GM18499 (cell line): ENCODE measurements around the gene SPDYE17.
"Not testable (repeated sequence)": the region's sequence is repeated elsewhere in the genome, so short reads cannot be mapped to it uniquely, and the experiment has no call there.

Source experiments
- ATAC-seq: cut with Tn5 transposase; IDR thresholded peaks from one replicate; pipeline ENCODE4 v1.9.1; 2021; ENCODE audit warnings: moderate number of reproducible peaks; ENCODE audit not compliant: insufficient read depth, unreplicated experiment

The SPDYE17 gene

DNA sequence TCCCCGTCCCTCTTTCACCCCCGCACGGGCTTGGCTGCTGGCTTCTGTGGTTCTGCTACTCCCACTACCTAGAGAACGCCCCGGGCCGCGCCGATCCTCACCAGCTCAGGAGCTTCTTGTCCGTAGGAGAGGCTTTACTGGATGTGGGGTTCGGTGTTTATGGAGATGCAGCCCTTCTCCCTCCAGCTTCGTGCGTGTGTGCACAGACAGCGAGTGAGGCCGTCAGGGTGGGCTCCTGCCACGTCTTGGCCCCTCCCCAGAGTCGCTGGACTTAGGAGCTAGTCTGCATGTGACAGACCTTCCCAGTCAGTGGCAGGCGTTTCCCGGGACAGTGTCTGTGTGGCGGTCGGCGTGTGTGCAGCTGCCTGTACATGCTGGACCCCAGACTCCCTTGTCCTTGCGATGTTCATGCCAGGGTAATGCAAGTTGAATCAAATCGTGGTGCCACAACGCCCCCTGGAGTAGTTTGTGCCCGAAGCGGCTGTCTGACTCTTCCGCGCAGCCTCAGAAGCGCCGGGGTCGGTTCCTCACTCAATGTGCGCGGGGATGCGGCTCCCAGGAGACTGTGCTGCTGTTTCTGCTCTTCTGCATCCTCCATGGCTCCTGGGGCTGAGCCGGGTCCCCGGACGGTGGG, 32.6 kb downstream of the SPDYE17 start:
- ATAC-seq = not testable (repeated sequence)

DNA sequence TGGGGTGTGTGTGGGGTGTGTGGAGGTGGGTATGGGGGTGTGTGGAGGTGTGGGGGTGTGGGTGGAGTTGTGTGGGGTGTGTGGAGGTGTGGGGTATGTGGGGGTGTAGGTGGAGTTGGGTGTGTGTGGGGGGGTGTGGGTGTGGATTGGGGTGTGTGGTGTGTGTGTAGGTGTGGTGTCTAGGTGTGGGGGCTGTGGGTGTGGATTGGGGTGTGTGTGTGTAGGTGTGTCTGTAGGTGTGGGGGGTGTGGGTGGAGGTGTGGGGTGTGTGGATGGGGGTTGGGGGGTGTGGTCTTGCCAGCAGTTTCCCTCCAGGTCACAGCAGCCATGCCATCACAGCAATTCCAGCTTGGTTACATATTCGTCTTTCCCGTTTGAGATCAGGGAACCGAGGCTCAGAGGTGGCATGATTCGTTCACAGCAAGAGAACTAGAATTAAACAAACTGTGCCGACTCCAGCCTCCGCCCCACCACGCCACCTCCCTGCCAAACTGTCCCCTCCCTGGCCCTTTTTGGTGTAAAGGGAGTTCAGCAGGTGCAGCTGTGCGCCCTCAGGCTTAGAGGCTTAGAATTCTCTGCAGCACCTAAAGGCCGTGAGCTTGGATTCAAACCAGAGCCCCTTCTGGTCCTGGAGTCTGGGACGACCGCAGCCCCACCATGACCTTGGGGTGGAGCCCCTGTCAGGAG, 33.3 kb downstream of the SPDYE17 start:
- not testable (repeated sequence) for ATAC-seq

DNA sequence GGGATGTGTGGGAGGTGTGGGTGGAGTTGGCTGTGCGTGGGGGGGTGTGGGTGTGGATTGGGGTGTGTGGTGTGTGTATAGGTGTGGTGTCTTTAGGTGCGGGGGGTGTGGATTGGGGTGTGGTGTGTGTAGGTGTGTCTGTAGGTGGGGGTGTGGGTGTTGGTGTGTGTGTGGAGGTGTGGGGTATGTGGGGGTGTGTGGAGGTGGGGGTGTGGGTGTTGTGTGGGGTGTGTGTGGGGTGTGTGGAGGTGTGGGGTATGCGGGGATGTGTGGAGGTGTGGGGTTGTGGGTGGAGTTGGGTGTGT, 33.9 kb downstream of the SPDYE17 start:
- ATAC-seq = no peak

DNA sequence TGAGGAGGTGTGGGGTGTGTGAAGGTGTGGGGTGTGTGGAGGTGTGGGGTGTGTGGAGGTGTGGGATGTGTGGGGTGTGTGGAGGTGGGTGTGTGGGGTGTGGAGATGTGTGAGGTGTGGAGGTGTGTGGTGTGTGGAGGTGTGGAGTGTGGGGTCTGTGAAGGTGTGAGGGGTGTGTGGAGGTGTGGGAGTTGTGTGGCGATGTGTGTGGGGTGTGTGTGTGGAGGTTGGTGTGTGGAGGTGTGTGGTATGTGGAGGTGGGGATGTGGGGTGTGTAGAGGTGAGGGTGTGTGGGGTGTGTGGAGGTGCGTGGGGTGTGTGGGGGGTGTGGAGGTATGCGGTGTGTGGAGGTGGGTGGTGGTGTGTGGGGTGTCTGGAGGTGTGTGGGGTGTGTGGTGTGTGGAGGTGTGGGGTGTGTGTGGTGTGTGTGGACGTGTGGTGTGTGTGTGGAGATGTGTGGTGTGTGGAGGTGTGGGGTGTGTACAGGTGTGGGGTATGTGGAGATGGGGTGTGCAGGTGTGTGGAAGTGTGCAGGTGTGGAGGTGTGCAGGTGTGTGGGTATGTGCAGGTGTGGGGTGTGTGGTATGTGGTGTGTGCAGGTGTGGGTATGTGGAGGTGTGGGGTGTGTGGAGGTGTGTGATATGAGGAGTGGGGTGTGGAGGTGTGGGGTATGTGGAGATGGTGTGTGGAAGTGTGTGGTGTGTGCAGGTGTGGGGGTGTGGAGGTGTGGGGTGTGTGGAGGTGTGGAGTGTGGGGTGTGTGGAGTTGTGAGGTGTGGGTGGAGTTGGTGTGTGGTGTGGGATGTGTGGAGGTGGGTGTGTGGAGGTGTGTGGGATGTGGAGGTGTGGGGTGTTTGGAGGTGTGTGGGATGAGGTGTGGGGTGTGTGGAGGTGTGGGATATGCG, 34.5 kb downstream of the SPDYE17 start:
- ATAC-seq = no peak

DNA sequence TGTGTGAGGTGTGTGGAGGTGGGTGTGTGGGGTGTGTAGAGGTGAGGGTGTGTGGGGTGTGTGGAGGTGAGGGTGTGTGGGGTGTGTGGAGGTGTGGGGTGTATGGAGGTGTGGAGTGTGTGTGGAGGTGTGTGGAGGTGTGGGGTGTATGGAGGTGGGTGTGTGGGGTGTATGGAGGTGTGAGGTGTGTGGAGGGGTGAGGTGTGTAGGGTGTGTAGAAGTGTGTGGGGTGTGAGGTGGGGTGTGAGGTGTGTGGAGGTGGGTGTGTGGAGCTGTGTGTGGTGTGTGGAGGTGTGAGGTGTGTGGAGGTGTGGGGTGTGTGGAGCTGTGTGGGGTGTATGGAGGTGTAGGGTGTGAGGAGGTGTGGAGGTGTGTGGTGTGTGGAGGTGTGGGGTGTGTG, 35.2 kb downstream of the SPDYE17 start:
- ATAC-seq = not testable (repeated sequence)

DNA sequence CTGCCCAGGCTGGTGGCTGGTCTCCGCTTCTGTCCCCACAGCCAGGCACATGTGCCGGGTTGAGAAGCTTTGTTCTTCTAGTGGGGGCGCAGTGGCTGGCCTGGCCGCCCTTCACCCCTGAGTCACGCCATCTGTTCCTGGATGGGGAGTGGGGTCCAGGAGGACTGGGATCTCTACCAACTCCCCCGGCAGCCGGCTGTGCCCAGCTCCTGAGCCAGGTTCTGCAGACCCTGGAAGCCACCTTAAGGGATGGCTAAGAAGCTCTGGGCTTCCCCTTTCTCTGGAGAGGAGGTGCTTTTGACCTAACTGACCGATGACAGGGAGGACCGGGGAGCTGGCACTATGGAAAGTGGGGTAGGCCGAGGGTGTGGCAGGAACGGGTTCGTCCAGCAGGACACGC, 37.9 kb downstream of the SPDYE17 start:
- not testable (repeated sequence) for ATAC-seq

DNA sequence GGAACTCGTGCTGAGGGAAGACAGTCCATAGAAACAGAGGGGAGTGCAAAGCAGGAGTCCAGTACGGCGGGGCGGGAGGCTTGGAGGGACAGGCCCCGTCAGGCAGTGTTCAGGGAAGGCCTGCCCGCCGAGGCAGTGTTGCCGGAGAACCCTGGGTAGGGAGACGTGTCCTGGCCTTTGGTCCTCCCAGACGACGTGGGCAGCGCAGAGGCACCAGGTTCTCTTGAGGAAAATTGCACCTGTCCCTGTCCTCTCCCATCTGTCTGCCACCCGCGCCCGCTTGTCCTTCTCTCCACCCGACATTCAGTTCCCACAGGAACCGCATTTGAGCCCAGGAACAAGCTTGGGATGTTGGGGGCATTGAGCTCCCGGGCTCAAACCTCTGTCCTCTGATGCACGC, 38.3 kb downstream of the SPDYE17 start:
- not testable (repeated sequence) for ATAC-seq

DNA sequence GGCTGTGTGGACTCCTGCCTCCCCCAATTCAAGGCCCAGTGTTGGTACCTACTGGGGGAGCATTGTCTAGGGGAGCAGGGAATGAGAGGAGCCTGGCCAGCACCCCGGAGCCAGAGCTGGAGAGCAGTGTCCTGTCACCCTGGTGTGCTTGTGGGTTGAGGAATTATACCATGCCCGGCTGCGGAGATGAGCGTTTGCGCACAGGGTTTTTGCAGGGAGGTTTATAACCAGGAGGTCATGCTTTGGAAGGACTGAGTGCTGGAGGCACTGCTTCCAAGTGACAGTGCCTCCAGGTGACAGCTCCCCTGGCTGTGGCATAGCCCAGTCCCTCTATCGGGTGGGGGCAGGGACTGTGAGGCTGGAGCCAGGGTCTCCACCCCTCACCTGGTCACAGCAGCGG, 39.3 kb downstream of the SPDYE17 start:
- not testable (repeated sequence) for ATAC-seq

DNA sequence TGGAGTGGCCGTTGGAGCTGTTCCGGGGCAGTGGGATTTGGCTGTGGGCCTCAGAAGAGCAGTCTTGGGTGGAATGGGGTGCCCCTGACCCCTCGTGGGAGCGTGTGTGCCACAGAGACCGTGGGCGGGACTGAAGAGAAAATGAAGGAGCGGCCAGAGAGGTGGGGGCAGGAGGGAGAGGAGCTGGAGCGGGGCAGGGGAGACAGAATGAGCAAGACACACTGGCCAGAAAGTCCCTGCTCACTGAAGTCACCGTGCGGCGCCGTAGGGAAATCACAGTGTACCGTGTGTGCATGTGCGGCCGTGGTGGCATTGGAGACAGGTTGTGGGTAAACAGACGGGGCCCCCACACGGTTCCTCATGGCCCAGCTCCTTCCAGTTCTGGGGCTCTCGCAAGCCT, 40.0 kb downstream of the SPDYE17 start:
- not testable (repeated sequence) for ATAC-seq

DNA sequence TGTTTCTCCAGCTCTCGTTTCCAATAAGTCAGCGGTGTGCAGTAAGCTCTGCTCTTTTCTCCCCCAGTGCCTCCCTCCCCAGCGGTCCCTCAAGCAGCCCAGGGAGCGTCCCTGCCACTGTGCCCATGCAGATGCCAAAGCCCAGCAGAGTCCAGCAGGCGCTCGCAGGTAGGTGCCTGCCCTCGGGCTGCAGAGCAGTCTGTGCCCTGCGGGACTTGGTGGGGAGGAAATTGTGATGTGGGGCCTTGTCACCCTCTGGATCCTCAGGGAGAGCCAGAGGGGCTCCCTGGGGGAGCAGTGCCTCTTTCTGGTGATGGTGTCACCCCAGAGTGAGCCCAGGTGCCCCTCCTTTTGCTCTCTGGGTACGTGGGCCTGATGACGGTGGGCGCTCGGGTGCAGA, 42.0 kb downstream of the SPDYE17 start:
- ATAC-seq = not testable (repeated sequence)

DNA sequence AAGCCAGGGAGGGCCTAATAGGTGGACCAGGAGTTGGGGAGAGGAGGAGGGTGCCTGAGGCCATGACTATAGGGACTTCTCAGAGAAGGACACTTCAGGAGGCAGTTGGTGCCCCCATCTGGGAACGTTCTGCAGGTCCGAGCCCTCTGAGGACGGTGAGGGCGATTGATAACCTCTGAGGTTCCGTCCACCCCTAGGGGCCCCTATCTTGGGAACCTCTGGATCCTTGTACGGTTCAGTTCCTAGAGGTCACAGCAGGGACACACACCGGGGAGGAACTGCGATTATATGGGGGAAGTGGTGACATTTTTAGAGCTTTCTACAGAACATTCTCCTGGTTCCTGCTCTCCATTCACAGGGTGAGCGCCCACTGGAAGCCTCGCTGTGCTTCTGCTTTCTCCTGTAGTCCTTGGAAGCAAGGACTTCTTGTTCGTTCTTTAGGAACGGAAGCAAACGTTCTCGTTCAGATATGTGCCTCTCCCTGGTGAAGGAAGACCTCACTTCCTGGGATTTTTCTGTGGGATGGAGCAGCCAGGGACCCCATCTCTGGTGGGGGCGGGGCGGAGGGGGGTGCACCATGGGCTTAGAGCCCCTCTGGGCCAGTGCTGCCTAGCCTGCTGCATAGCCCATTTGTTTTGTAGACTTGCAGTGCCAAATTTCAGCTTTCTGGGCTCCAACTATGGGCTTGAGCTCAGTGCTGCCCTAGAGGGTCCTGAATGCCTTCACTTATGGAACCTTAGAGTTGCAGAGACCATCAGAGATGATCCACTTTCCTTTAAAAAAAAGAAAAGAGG, 46.0 kb downstream of the SPDYE17 start:
- not testable (repeated sequence) for ATAC-seq

DNA sequence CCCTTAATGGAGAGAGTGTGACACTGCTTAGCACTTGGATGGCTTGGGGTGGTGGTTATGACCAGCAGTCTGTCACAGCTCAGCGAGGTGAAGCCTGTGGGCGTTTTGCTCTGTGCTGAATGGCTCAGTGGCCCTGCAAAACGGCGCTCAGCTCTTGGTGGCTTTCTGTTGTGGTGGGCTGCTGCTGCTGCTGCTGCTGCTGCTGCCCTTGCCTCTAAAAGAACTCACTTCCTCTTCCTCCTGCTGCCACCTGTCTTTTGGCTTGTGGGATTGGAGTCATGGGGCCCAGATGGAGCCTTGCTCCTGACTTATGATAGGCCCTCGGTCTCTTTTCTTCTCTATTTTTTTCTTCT, 47.4 kb downstream of the SPDYE17 start:
- peak; percentile 96 for ATAC-seq

DNA sequence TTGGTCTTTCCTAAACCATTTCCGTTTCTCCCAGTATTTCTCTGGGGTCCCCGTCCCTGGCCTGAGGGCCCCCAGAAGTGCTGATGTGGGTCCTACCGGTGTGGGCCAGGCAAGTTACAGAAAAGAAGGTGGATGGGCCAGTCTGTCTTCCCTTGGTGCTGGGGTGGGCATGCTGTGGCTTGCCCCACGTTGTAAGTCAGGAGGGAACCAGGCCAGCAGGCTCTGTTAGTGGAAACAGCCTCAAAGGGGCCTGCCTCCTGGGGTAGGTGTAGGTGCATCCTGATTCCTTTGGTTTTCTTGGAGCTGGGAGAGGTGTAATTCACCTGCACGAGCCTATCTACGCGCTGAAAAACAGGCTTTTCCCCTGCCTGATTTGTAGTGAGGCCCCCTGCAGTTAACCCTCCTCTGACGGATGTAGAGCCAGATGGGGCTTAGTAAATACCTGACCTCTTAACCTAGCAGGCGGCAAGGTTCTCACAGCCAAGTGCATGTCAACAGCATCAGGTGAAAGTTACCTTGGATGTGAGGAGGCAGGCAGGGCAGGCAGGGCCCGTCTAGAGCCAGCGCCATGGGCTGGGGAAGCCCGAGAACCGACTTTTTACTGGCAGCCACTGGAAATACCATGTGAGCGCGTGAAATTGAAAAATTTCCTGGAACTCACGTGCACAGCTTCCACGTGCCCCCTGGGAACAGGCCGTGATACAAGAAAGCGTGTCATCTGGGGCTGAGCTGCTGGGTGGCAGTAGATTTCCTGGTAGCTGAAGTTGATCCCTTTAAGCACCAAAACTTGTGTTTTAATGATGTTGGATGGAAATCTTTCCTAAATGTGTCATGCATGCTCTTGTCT, 48.0 kb downstream of the SPDYE17 start:
- peak; percentile 3 for ATAC-seq

DNA sequence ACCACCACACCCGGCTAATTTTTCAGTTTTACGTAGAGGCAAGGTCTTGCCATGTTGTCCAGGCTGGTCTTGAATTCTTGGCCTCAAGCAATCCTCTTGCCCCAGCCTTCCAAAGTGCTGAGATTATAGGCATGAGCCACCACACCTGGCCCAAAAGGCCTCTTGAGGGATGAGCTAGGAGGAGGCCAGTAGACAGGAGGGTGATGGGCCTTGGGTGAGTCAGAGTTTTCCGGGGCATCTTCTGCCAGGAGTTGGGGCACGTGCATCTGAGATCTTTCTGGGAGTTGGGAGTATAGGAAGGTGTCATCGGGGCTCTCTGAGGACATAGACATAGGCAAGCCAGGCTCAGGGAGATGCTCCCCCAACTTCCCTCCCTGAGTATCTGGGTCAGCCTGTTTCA, 48.8 kb downstream of the SPDYE17 start:
- ATAC-seq = not testable (repeated sequence)

DNA sequence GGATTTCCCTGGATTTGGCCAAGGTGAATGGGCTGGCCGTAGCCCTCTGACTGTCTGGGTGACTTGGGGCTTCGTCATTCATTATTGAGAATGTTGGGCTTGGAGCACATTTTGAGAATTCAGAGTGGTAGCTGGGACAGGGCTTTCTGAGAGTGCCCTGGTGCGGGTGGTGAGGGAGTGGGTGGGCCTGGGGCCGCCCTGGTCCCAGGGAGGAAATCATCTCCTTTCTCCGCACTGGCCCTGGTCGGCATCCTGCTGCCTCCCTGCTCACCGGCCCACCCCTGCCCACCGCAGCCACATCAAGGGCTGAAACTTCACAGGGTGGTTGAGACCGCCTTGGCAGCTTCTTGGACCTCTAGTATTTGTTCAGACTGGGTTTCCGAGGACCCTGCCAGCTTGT, 49.7 kb downstream of the SPDYE17 start:
- ATAC-seq = not testable (repeated sequence)

DNA sequence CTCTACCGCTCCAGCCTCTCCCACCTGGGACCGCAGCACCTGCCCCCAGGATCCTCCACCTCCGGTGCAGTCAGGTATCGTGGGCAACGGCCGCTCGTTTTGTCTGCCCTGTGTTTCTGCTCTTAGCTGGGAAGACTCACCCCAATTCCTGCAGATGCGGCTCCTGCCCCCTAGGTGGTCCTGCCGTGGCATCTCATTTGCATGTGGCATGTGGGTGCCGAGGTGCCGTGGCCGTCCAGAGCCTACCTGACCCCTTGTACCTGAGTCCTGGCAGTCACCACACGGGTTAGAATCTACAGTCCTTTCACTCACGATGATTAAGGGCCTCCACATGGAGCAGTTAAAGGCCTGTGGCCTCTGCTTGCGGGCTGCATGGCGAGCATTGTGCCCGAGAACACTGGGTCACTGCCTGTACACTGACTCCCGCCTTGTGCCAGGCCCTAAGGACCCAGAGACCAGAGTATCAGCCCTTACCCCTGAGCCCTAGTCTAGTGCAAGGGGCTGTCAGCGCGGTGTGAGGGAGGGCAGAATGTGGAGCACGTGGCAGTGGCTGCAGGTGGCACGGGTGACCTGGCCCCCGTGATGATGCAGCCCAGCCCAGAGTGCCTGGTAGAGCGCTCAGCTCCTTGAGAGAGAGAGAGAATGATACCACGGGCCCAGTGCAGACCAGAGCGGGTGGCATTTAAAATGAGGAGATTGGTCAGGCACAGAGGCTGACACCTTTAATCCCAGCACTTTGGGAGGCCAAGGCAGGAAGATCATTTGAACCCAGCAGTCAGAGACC, 50.8 kb downstream of the SPDYE17 start:
- ATAC-seq = not testable (repeated sequence)

DNA sequence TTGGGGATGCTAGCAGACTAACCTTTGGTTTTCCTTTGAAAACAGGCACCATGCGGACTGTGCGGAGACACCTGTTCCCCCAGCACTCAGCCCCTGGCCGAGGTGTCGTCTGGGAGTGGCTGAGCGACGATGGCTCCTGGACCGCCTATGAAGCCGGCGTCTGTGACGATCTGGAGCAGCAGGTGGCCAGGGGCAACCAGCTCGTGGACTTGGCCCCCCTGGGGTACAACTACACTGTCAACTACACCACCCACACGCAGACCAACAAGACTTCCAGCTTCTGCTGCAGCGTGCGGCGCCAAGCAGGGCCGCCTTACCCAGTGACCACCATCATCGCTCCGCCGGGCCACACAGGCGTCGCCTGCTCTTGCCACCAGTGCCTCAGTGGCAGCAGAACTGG, 51.6 kb downstream of the SPDYE17 start:
- not testable (repeated sequence) for ATAC-seq

DNA sequence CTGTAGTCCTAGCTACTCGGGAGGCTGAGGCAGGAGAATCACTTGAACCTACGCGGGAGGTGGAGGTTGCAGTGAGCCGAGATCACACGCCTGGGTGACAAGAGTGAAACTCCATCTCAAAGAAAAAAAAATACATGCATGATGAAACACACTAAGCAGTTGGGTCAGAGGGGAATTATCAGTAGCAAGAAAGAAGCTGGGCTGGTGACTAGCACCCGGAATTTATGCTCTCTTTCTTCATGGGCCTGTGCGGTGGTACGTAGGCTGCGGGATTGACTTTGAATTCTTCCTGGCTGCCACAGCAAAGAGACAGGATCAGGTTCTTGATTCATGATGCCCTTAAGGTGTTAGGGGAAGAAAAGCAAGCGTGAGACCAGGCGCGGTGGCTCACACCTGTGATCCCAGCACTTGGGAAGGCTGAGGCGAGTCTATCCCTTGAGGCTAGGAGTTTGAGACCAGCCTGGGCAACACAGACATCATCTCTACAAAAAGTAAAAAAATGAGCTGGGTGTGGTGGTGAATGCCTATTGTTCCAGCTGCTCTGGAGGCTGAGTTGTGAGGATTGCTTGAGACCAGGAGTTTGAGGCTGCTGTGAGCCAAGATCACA, 54.3 kb downstream of the SPDYE17 start:
- not testable (repeated sequence) for ATAC-seq
